Measurements from ENCODE around the gene ABCA12.

- TF ChIP-seq CTCF (IDR thresholded peaks at IDR 0.05) (no peak), POLR2A (IDR thresholded peaks at IDR 0.05) (no peak)
Observed at GRCh38 chr2:214899751-214900150, 238.7 kb downstream of the ABCA12 start.

Measured in body of pancreas (tissue), 4 donors.